Adrenal gland (tissue), 12 donors: ENCODE measurements around the gene PELI3. TPM values are rescaled to one million over a fixed set of nuclear protein-coding genes. Genes with fewer than 3 reads are reported as not detected.

ENCODE experiments used
- polyA plus RNA-seq, 3 donors: library from polyadenylated mRNA; stranded (reverse); fragments of 200-250 nt in 2 of 3; fragments of 350-450 nt in 1 of 3; fragmentation: Illumina TruSeq in 1 of 3; extraction: RNeasy Lipid Tissue Mini Kit (QIAGEN cat#74804) in 1 of 3; gene quantifications; one replicate each; pipeline ENCODE4 v1.2.3, GENCODE V29; 2013 to 2014
- small RNA-seq, 2 donors: library from RNA; depleted of rRNA; stranded (forward); fragments of <200 nt; gene quantifications; one replicate each; pipeline ENCODE3, GENCODE V24; 2016
- total RNA-seq, 9 donors: library from RNA; depleted of rRNA in 4 of 9; stranded (reverse); fragments of >200 nt in 4 of 9; fragments of 120-200 nt in 1 of 9; fragmentation: NEBNext Ultra II Directional in 1 of 9; extraction: Animal tissue kit (Norgen Biotek cat#: 25700) in 1 of 9; gene quantifications; one replicate each; pipeline versions ENCODE4 v1.1.0 to v1.2.4, GENCODE V29; 2013 to 2023
- donor health status: healthy with polysubstance abuse.
- donor health status: Bipolar disorder and iron deficiency.
- donor health status: DM: yes; HTN: yes; CAD: no.
- donor health status: DM: no; HTN: no; CAD: no.
- donor health status: DM: no; HTN: no; CAD: no.
- donor health status: DM: yes; HTN: yes; CAD: no.

Gene PELI3
- total and polyA plus RNA-seq, 12 donors = 6.4 to 34.3 (median 19.0) TPM

Small RNA genes lying within 50 kb of the gene (small RNA-seq; reads per million reads assigned to genes)
- 0 reads per million in 2 donors for gene RF00416

Other genes starting within 250 kb of the PELI3 start
- 10 to 100 TPM in 8 of 9 donors, 1 to 10 TPM in 1; 6.8 to 50.0 (median 23.1) TPM for gene KLC2, start 209.2 kb upstream of the PELI3 start, total RNA-seq
- gene KLC2, start 209.2 kb upstream of the PELI3 start, polyA plus RNA-seq = 10 to 100 TPM; 14.6 to 68.1 (median 21.4) TPM
- 100 to 1,000 TPM; 128 to 190 (median 164) TPM for gene RAB1B, start 198.3 kb upstream of the PELI3 start, total RNA-seq
- 100 to 1,000 TPM; 109 to 168 (median 135) TPM for gene RAB1B, start 198.3 kb upstream of the PELI3 start, polyA plus RNA-seq
- 10 to 100 TPM in 1 of 9 donors, 1 to 10 TPM in 4, under 1 TPM in 2, not detected in 2; 0.55 to 10.9 (median 1.2) TPM for gene CNIH2, start 188.7 kb upstream of the PELI3 start, total RNA-seq
- 10 to 100 TPM in 1 of 3 donors, 1 to 10 TPM in 2; 3.3 to 13.4 (median 9.7) TPM for gene CNIH2, start 188.7 kb upstream of the PELI3 start, polyA plus RNA-seq
- gene YIF1A, start 177.8 kb upstream of the PELI3 start, total RNA-seq = 100 to 1,000 TPM in 4 of 9 donors, 10 to 100 TPM in 5; 69.7 to 154 (median 93.1) TPM
- gene YIF1A, start 177.8 kb upstream of the PELI3 start, polyA plus RNA-seq = 100 to 1,000 TPM in 2 of 3 donors, 10 to 100 TPM in 1; 97.9 to 129 (median 104) TPM
- 1 to 10 TPM in 3 of 9 donors, under 1 TPM in 3, not detected in 3; 0.07 to 2.3 (median 0.76) TPM for gene TMEM151A, start 175.0 kb upstream of the PELI3 start, total RNA-seq
- 1 to 10 TPM in 2 of 3 donors, under 1 TPM in 1; 0.42 to 6.8 (median 1.9) TPM for gene TMEM151A, start 175.0 kb upstream of the PELI3 start, polyA plus RNA-seq
- 10 to 100 TPM in 7 of 9 donors, 1 to 10 TPM in 2; 3.8 to 21.7 (median 15.1) TPM for gene CD248, start 149.9 kb upstream of the PELI3 start, total RNA-seq
- 10 to 100 TPM in 2 of 3 donors, 1 to 10 TPM in 1; 4.2 to 28.0 (median 19.2) TPM for gene CD248, start 149.9 kb upstream of the PELI3 start, polyA plus RNA-seq
- gene RIN1, start 130.5 kb upstream of the PELI3 start, total RNA-seq = 10 to 100 TPM in 2 of 9 donors, 1 to 10 TPM in 7; 1.8 to 13.1 (median 6.3) TPM
- 10 to 100 TPM in 2 of 3 donors, 1 to 10 TPM in 1; 1.6 to 15.2 (median 10.9) TPM for gene RIN1, start 130.5 kb upstream of the PELI3 start, polyA plus RNA-seq
- gene BRMS1, start 121.8 kb upstream of the PELI3 start, total RNA-seq = 10 to 100 TPM; 22.4 to 52.4 (median 41.6) TPM
- gene BRMS1, start 121.8 kb upstream of the PELI3 start, polyA plus RNA-seq = 10 to 100 TPM; 41.1 to 55.3 (median 53.8) TPM
- 100 to 1,000 TPM in 1 of 9 donors, 10 to 100 TPM in 8; 36.1 to 115 (median 61.8) TPM for gene B4GAT1, start 119.3 kb upstream of the PELI3 start, total RNA-seq
- gene B4GAT1, start 119.3 kb upstream of the PELI3 start, polyA plus RNA-seq = 10 to 100 TPM; 20.8 to 31.5 (median 24.6) TPM
- gene SLC29A2, start 95.1 kb upstream of the PELI3 start, total RNA-seq = 1 to 10 TPM in 6 of 9 donors, under 1 TPM in 2, not detected in 1; 0.84 to 2.5 (median 1.2) TPM
- gene SLC29A2, start 95.1 kb upstream of the PELI3 start, polyA plus RNA-seq = 1 to 10 TPM in 2 of 3 donors, under 1 TPM in 1; 0.48 to 4.7 (median 4.5) TPM
- under 1 TPM in 3 of 9 donors, not detected in 6; 0.06 to 0.55 (median 0.47) TPM for gene NPAS4, start 45.9 kb upstream of the PELI3 start, total RNA-seq
- gene NPAS4, start 45.9 kb upstream of the PELI3 start, polyA plus RNA-seq = under 1 TPM; 0.24 to 0.72 (median 0.26) TPM
- gene MRPL11, start 28.1 kb upstream of the PELI3 start, total RNA-seq = 10 to 100 TPM; 27.7 to 53.8 (median 33.9) TPM
- 10 to 100 TPM; 22.3 to 40.6 (median 27.3) TPM for gene MRPL11, start 28.1 kb upstream of the PELI3 start, polyA plus RNA-seq
- gene DPP3, start 13.5 kb downstream of the PELI3 start, total RNA-seq = 10 to 100 TPM; 25.5 to 70.9 (median 43.3) TPM
- gene DPP3, start 13.5 kb downstream of the PELI3 start, polyA plus RNA-seq = 10 to 100 TPM; 23.6 to 27.2 (median 24.3) TPM
- gene BBS1, start 43.7 kb downstream of the PELI3 start, total RNA-seq = 100 to 1,000 TPM in 2 of 9 donors, 10 to 100 TPM in 7; 27.7 to 132 (median 56.8) TPM
- 10 to 100 TPM; 24.1 to 39.5 (median 26.7) TPM for gene BBS1, start 43.7 kb downstream of the PELI3 start, polyA plus RNA-seq
- 10 to 100 TPM in 8 of 9 donors, 1 to 10 TPM in 1; 9.4 to 34.7 (median 21.7) TPM for gene ZDHHC24, start 79.1 kb downstream of the PELI3 start, total RNA-seq
- gene ZDHHC24, start 79.1 kb downstream of the PELI3 start, polyA plus RNA-seq = 10 to 100 TPM in 1 of 3 donors, 1 to 10 TPM in 2; 8.6 to 12.8 (median 9.7) TPM
- under 1 TPM in 2 of 9 donors, not detected in 7; 0.06 to 0.26 TPM for gene ACTN3, start 80.0 kb downstream of the PELI3 start, total RNA-seq
- gene ACTN3, start 80.0 kb downstream of the PELI3 start, polyA plus RNA-seq = under 1 TPM; 0.09 to 0.16 (median 0.13) TPM
- 100 to 1,000 TPM in 8 of 9 donors, 10 to 100 TPM in 1; 57.4 to 264 (median 181) TPM for gene CTSF, start 101.7 kb downstream of the PELI3 start, total RNA-seq
- 10 to 100 TPM; 37.0 to 54.6 (median 44.4) TPM for gene CTSF, start 101.7 kb downstream of the PELI3 start, polyA plus RNA-seq
- gene CCDC87, start 126.2 kb downstream of the PELI3 start, total RNA-seq = under 1 TPM; 0.30 to 0.84 (median 0.50) TPM
- under 1 TPM; 0.13 to 0.90 (median 0.24) TPM for gene CCDC87, start 126.2 kb downstream of the PELI3 start, polyA plus RNA-seq
- 10 to 100 TPM; 21.9 to 83.5 (median 43.8) TPM for gene CCS, start 126.3 kb downstream of the PELI3 start, total RNA-seq
- 100 to 1,000 TPM in 2 of 3 donors, 10 to 100 TPM in 1; 22.7 to 204 (median 188) TPM for gene CCS, start 126.3 kb downstream of the PELI3 start, polyA plus RNA-seq
- 100 to 1,000 TPM in 1 of 9 donors, 10 to 100 TPM in 8; 32.3 to 106 (median 44.1) TPM for gene RBM14, start 149.7 kb downstream of the PELI3 start, total RNA-seq
- 10 to 100 TPM; 29.1 to 96.7 (median 39.1) TPM for gene RBM14, start 149.7 kb downstream of the PELI3 start, polyA plus RNA-seq
- gene RBM4, start 171.8 kb downstream of the PELI3 start, total RNA-seq = 100 to 1,000 TPM in 7 of 9 donors, 10 to 100 TPM in 2; 89.9 to 243 (median 139) TPM
- gene RBM4, start 171.8 kb downstream of the PELI3 start, polyA plus RNA-seq = 100 to 1,000 TPM in 1 of 3 donors, 10 to 100 TPM in 2; 70.0 to 205 (median 79.4) TPM
- 10 to 100 TPM in 8 of 9 donors, 1 to 10 TPM in 1; 9.9 to 40.3 (median 18.9) TPM for gene RBM4B, start 211.0 kb downstream of the PELI3 start, total RNA-seq
- 10 to 100 TPM; 20.9 to 29.8 (median 23.3) TPM for gene RBM4B, start 211.0 kb downstream of the PELI3 start, polyA plus RNA-seq